Measurements from ENCODE around the gene SELENOP. TPM values are rescaled to one million over a fixed set of nuclear protein-coding genes. Genes with fewer than 3 reads are reported as not detected.
A peak's percentile ranks its signal among the peaks of the same experiment; 100 is the strongest.

SELENOP gene
- total and polyA plus RNA-seq, 2 of the 13 experiments (the other 11 are each of a cell fraction or from before 2014, with no cell fraction given), result 1,895 to 2,083 TPM

GRCh38 chr5:42811591-42812446 is at the start of gene SELENOP (continued):
- TF ChIP-seq ETS1 (CRISPR knock-in tag; IDR thresholded peaks at IDR 0.05) (no peak), IKZF4 (CRISPR knock-in tag; IDR thresholded peaks at IDR 0.05; ENCODE audit: borderline replicate concordance, low read depth, not compliant biosample characterization) (no peak), ZNF564 (CRISPR knock-in tag; IDR thresholded peaks at IDR 0.05) (peak; percentile 84; the same call in 1 of the 2 replicates), ZNF615 (CRISPR knock-in tag; IDR thresholded peaks at IDR 0.05; ENCODE audit: borderline replicate concordance) (0 out of 2 replicates have a peak, but pooled peaks have one; percentile 82), BORCS8-MEF2B (CRISPR knock-in tag; IDR thresholded peaks at IDR 0.05) (0 out of 2 replicates have a peak, but pooled peaks have one; percentile 17), ZSCAN22 (CRISPR knock-in tag; IDR thresholded peaks at IDR 0.05) (peak; percentile 30; the same call in 1 of the 2 replicates), ZNF780A (CRISPR knock-in tag; IDR thresholded peaks at IDR 0.05) (peak; percentile 34; the same call in 1 of the 2 replicates), THRA (CRISPR knock-in tag; IDR thresholded peaks at IDR 0.05; ENCODE audit: borderline replicate concordance) (peak; percentile 80), ZNF224 (CRISPR knock-in tag; IDR thresholded peaks at IDR 0.05) (no peak), TARDBP (CRISPR knock-in tag; IDR thresholded peaks at IDR 0.05) (peak; percentile 76; the same call in 1 of the 2 replicates), CEBPB (IDR thresholded peaks at IDR 0.05; ENCODE audit: borderline replicate concordance, low read depth, low read length) (peak; percentile 69; the same call in 1 of the 2 replicates), ASH2L (IDR thresholded peaks at IDR 0.05; ENCODE audit: insufficient read length, low read depth, low read length) (peak; percentile 97), CREM (IDR thresholded peaks at IDR 0.05) (peak; percentile 87), CREM (CRISPR knock-in tag; IDR thresholded peaks at IDR 0.05) (no peak), TGIF2 (CRISPR knock-in tag; IDR thresholded peaks at IDR 0.05) (peak; percentile 76), RBAK (CRISPR knock-in tag; IDR thresholded peaks at IDR 0.05) (no peak), ZSCAN31 (CRISPR knock-in tag; IDR thresholded peaks at IDR 0.05; ENCODE audit: low read depth) (peak; percentile 70), POLR2AphosphoS2 (IDR thresholded peaks at IDR 0.05; ENCODE audit: low read depth, low read length) (peak; percentile 98), WIZ (CRISPR knock-in tag; IDR thresholded peaks at IDR 0.05) (0 out of 2 replicates have a peak, but pooled peaks have one; percentile 35), FOSL1 (CRISPR knock-in tag; IDR thresholded peaks at IDR 0.05; ENCODE audit: borderline replicate concordance) (no peak), PAX8 (CRISPR knock-in tag; IDR thresholded peaks at IDR 0.05; ENCODE audit: borderline replicate concordance) (no peak), PHF21A (CRISPR knock-in tag; IDR thresholded peaks at IDR 0.05) (peak; percentile 89), ZNF572 (CRISPR knock-in tag; IDR thresholded peaks at IDR 0.05) (no peak), RELA (CRISPR knock-in tag; IDR thresholded peaks at IDR 0.05) (no peak; the same call in 1 of the 2 replicates), RFX3 (CRISPR knock-in tag; IDR thresholded peaks at IDR 0.05) (no peak), DPF2 (CRISPR knock-in tag; IDR thresholded peaks at IDR 0.05; ENCODE audit: borderline replicate concordance, low read depth) (peak; percentile 69; the same call in 1 of the 2 replicates), SPEN (CRISPR knock-in tag; IDR thresholded peaks at IDR 0.05; ENCODE audit: low read depth) (peak; percentile 77), ZNF644 (CRISPR knock-in tag; IDR thresholded peaks at IDR 0.05; ENCODE audit: low read depth) (0 out of 2 replicates have a peak, but pooled peaks have one; percentile 33)
- TF ChIP-seq, protein P1, sequence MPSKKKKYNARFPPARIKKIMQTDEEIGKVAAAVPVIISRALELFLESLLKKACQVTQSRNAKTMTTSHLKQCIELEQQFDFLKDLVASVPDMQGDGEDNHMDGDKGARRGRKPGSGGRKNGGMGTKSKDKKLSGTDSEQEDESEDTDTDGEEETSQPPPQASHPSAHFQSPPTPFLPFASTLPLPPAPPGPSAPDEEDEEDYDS (CRISPR knock-in tag; IDR thresholded peaks at IDR 0.05), result peak; percentile 99
